Measurements from ENCODE around the gene RARA.
"Not testable (repeated sequence)": the region's sequence is repeated elsewhere in the genome, so short reads cannot be mapped to it uniquely, and the experiment has no call there.

Gene RARA

DNA sequence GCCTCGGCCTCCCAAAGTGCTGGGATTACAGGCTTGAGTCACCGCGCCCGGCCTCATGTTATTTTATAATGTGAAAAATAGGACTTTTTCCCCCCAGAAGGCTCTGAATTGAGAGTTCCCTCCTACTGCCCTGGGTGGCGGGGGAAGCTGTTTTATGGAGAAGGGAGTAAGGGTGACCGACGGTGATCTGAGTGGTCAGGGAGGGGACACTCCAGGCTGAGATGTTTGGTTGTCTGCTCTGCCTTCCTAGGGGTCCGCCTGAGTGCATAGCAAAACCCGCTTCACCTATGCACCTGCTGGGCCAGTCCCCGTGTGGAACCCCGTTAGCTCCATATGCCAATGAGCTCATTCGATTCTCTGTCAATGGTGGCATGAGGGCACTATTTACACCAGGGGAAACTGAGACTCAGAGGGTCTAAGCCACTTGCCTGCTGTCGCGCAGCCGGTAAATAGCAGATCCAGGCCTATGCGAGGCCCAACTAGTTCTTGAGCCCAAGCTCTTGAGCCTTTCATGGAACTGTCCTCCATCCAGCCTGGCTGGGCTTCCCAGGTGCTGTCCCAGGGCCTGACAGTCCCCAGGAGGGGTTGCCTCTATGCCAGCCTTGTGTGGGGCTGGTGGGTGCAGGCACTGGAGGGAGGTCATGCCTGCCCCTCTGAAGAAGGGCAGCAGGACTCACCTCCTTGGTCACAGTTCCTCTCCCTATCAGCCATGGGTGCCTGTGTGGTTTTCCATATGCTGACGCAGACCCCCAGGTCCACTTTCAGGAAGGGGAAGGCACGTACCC lies 57.3 kb downstream of the RARA start:
- Histone ChIP-seq H3K9ac (ENCODE audit: low read length) (no peak overlapping the region), H3K27me3 (ENCODE audit: control insufficient read depth, insufficient read depth, low read length) (peaks cover 3% of the 10 kb centered on the region), H3K36me3 (ENCODE audit: control insufficient read depth, insufficient read depth, low read length) (no peaks in the 10 kb centered on the region), H3K4me3 (ENCODE audit: low read length) (no peak overlapping the region), H3K27ac (ENCODE audit: low read depth, low read length) (no peak overlapping the region), H3K4me1 (ENCODE audit: control insufficient read depth, insufficient read depth, low read length) (no peaks in the 10 kb centered on the region)

DNA sequence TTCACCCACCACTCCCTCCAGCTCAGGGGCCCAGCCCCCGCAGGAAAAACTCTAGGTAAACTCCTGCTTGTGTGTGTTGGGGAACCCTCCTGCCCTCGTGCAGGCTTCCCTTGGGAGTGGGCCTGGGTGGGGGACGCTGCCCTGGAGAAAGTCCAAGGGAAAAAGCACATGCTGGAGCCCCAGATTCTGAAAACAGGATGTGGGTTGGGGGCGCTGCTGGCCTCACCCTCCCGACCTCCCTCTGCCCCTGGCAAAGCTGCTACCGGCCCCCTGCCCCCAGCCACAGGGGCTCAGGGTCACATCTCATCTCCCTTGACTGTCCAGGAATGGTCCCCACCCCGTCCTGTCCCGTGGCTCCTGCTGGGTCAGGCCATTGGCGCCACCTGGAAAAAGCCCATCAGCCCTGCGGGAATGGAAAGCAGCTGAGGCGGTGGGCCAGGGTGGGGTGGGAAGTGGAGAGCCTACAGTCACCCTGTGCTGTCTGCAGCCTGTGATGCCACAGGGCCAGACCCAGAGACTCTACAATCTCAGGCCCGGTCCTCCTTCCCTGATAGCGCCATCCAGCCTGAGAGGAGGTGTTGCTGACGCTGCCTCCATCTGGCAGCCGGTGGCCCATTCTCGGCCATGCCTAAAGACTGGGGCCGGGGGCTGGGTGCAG lies 58.0 kb downstream of the RARA start:
- Histone ChIP-seq H3K36me3 (ENCODE audit: control insufficient read depth, insufficient read depth, low read length) (no peaks in the 10 kb centered on the region), H3K9ac (ENCODE audit: low read length) (no peak overlapping the region), H3K4me1 (ENCODE audit: control insufficient read depth, insufficient read depth, low read length) (no peaks in the 10 kb centered on the region), H3K27ac (ENCODE audit: low read depth, low read length) (no peak overlapping the region), H3K27me3 (ENCODE audit: control insufficient read depth, insufficient read depth, low read length) (peaks cover 3% of the 10 kb centered on the region), H3K4me3 (ENCODE audit: low read length) (no peak overlapping the region)

DNA sequence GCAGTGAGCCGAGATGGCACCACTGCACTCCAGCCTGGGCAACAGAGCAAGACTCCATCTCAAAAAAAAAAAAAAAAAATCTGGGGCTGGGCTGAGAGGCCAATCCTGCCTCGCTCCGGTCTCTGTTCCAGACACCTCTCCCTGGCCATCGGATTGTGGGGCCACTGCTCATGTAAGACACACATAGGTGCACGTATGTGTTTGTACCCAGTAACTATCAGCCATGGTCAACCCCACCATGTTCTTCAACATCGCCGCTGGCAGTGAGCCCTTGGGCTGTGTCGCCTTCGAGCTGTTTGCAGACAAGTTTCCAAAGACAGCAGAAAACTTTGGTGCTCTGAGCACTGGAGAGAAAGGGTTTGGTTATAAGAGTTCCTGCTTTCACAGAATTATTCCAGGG lies 58.7 kb downstream of the RARA start:
- H3K4me1 ChIP-seq (ENCODE audit: control insufficient read depth, insufficient read depth, low read length); H3K9ac ChIP-seq (ENCODE audit: low read length); H3K4me3 ChIP-seq (ENCODE audit: low read length); H3K27me3 ChIP-seq (ENCODE audit: control insufficient read depth, insufficient read depth, low read length); H3K36me3 ChIP-seq (ENCODE audit: control insufficient read depth, insufficient read depth, low read length); H3K27ac ChIP-seq (ENCODE audit: low read depth, low read length): not testable (repeated sequence)

DNA sequence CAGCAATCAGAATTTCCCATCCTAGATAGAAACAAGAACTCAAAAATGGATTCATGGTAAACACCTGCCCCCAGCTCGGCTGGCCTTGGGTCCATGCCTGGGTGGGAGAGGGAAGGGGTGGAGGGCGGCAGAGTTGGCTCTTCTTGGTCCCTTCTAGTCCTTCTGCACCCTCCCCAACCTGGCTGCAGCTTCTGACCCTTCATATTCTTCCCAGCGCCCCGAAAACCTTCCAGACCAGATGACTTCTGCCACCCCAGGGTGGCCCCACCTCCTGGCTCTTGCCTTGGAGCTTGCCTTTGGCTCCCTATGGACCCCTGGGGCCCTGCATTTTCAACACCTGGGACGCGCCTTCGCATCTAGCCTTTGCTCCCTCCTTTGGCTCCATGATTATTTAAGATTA lies 60.9 kb downstream of the RARA start:
- Histone ChIP-seq H3K27ac (ENCODE audit: low read depth, low read length) (no peak overlapping the region), H3K4me3 (ENCODE audit: low read length) (no peak overlapping the region), H3K9ac (ENCODE audit: low read length) (no peak overlapping the region), H3K27me3 (ENCODE audit: control insufficient read depth, insufficient read depth, low read length) (no peaks in the 10 kb centered on the region), H3K4me1 (ENCODE audit: control insufficient read depth, insufficient read depth, low read length) (no peaks in the 10 kb centered on the region), H3K36me3 (ENCODE audit: control insufficient read depth, insufficient read depth, low read length) (no peaks in the 10 kb centered on the region)

DNA sequence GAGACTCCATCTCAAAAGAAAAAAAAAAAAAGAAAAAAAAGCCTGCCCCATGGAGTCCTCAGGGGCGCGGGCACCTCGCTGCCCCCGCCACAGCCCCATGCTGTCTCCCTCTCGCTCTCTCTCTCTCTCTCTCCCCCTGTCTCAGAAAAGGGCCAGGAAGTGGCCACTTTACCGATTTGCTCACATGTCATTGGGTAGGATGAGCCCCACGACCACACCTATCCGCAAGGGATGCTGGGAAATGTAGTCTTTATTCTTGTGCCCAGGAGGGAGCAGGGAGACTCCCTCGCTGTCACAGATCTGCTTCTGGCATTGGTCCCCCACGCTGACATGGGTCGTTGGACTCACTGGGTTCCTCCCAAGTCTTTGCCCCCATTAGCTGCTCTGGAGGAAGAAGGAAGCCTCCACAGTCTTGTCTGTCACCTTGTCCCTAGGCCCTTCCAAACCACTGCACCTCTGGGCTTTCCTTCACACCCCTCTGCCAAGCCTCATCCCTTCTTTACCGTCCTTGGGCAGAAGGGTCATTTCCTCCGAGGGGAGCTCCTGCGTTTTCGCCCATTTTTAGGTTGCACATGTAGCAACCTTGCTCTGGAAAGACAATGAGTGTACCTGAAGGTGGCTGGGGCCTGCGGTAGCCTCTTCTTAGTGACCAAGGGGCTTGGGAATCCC lies 62.4 kb downstream of the RARA start:
- Histone ChIP-seq H3K27me3 (ENCODE audit: control insufficient read depth, insufficient read depth, low read length) (no peaks in the 10 kb centered on the region), H3K36me3 (ENCODE audit: control insufficient read depth, insufficient read depth, low read length) (no peaks in the 10 kb centered on the region), H3K27ac (ENCODE audit: low read depth, low read length) (no peak overlapping the region), H3K4me1 (ENCODE audit: control insufficient read depth, insufficient read depth, low read length) (no peaks in the 10 kb centered on the region), H3K9ac (ENCODE audit: low read length) (no peak overlapping the region), H3K4me3 (ENCODE audit: low read length) (no peak overlapping the region)

DNA sequence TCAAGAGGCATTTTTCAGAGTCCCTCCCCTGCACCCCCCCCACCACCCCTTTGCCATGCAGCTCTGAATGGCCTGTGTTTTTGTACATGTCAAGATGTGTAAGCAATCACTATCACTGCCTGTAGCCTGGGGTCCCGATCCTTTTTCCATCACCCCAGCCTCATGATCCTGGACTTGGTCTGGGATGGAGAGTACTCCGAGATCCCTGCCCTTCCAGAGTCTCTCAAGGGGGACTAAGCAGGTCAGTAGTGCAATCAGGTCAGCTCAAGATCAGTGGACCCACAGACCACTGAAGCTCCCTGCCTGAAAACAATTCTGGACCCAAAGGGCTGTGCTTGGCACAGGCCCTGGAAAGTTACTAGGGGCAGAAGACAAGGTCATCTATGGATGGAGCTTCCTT lies 63.1 kb downstream of the RARA start:
- H3K36me3 ChIP-seq (ENCODE audit: control insufficient read depth, insufficient read depth, low read length), result no peaks in the 10 kb centered on the region
- no peak overlapping the region for H3K4me3 ChIP-seq (ENCODE audit: low read length)
- no peak overlapping the region for H3K9ac ChIP-seq (ENCODE audit: low read length)
- no peak overlapping the region for H3K27ac ChIP-seq (ENCODE audit: low read depth, low read length)
- H3K27me3 ChIP-seq (ENCODE audit: control insufficient read depth, insufficient read depth, low read length), result no peaks in the 10 kb centered on the region
- H3K4me1 ChIP-seq (ENCODE audit: control insufficient read depth, insufficient read depth, low read length), result no peaks in the 10 kb centered on the region

DNA sequence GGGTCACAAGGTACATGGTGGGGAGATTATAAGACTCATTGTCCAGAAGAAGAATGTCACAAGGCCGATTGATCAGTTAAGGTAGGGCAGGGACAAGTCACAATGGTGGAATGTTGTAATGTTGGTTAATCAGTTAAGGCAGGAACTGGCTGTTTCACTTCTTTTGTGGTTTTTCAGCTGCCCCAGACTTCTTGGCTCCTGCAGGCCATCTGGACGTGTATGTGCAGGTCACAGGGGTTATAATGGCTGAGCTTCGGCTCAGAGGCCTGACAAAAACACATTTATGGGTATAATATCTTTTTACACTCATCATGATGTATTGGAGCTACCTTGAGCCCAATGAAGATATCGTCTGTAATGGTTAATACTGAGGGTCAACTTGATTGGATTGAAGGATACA lies 63.7 kb downstream of the RARA start:
- not testable (repeated sequence) for H3K27me3 ChIP-seq (ENCODE audit: control insufficient read depth, insufficient read depth, low read length); H3K9ac ChIP-seq (ENCODE audit: low read length); H3K36me3 ChIP-seq (ENCODE audit: control insufficient read depth, insufficient read depth, low read length); H3K4me1 ChIP-seq (ENCODE audit: control insufficient read depth, insufficient read depth, low read length); H3K4me3 ChIP-seq (ENCODE audit: low read length); H3K27ac ChIP-seq (ENCODE audit: low read depth, low read length)

DNA sequence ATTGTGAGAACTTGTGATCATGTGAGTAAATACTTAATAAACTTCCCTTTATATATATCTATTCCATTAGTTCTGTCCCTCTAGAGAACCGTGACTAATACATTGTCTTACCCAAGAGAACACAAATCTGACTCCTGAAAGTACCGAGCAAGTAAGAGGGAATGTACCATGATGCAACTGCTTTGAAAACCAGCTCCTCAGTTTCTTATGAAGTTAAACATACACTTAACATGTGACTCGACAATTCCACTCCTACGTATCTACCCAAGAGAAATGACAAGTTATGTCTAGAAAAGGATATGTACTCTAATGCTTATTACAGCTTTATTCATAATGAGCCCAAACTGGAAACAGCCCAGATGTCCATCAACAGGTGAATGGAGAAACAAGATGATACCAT lies 64.3 kb downstream of the RARA start:
- no peak overlapping the region for H3K27ac ChIP-seq (ENCODE audit: low read depth, low read length)
- H3K4me1 ChIP-seq (ENCODE audit: control insufficient read depth, insufficient read depth, low read length), result no peaks in the 10 kb centered on the region
- H3K36me3 ChIP-seq (ENCODE audit: control insufficient read depth, insufficient read depth, low read length), result no peaks in the 10 kb centered on the region
- H3K27me3 ChIP-seq (ENCODE audit: control insufficient read depth, insufficient read depth, low read length), result no peaks in the 10 kb centered on the region
- no peak overlapping the region for H3K9ac ChIP-seq (ENCODE audit: low read length)
- H3K4me3 ChIP-seq (ENCODE audit: low read length), result no peak overlapping the region

DNA sequence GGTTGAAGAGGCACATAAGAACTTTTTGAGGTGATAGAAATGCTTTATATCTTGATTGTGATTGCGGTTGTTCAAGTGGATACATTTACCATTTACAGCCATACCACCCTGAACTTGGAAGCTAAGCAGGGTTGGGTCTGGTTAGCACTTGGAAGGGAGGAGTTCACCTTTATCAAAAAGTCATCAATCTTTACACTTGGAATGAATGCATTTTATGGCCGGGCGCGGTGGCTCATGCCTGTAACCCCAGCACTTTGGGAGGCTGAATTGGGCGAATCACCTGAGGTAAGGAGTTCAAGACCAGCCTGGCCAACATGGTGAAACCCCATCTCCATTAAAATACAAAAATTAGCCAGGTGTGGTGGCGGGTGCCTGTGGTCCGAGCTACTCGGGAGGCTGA lies 65.0 kb downstream of the RARA start:
- Histone ChIP-seq H3K4me1 (ENCODE audit: control insufficient read depth, insufficient read depth, low read length) (no peaks in the 10 kb centered on the region), H3K36me3 (ENCODE audit: control insufficient read depth, insufficient read depth, low read length) (no peaks in the 10 kb centered on the region), H3K27ac (ENCODE audit: low read depth, low read length) (no peak overlapping the region), H3K9ac (ENCODE audit: low read length) (no peak overlapping the region), H3K4me3 (ENCODE audit: low read length) (no peak overlapping the region), H3K27me3 (ENCODE audit: control insufficient read depth, insufficient read depth, low read length) (no peaks in the 10 kb centered on the region)

DNA sequence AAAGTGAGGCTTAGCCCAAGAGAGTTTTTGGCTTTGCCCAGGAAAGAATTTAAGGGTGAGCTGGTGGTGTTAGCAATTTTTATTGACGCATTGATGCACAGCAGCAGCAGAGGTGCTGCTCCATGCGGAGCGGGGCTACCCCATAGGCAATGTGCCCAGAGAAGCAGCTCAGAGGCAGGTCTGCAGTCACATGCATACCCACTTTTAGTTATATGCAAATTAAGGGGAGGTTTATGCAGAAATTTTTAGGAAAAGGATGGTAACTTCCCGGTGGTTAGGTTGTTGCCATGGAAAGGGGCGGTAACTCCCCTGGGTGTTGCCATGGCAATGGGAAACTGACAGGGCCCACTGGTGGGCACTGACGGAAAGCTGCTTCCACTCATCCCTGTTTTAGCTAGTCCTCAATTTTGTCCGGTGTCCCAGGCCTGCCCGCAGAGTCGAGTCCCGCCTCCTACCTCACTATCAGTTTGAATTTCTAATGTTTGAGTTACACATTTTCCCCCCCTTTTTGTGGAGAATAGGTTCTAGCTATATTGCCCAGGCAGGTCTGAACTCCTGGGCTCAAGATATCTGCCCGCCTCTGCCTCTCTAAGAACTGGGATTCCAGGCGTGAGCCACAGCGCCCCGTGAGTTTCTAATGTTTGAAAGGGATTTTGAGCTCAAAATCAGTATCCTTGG lies 66.0 kb downstream of the RARA start:
- Histone ChIP-seq H3K27ac (ENCODE audit: low read depth, low read length) (no peak overlapping the region), H3K4me3 (ENCODE audit: low read length) (no peak overlapping the region), H3K27me3 (ENCODE audit: control insufficient read depth, insufficient read depth, low read length) (no peaks in the 10 kb centered on the region), H3K4me1 (ENCODE audit: control insufficient read depth, insufficient read depth, low read length) (no peaks in the 10 kb centered on the region), H3K36me3 (ENCODE audit: control insufficient read depth, insufficient read depth, low read length) (no peaks in the 10 kb centered on the region), H3K9ac (ENCODE audit: low read length) (no peak overlapping the region)

DNA sequence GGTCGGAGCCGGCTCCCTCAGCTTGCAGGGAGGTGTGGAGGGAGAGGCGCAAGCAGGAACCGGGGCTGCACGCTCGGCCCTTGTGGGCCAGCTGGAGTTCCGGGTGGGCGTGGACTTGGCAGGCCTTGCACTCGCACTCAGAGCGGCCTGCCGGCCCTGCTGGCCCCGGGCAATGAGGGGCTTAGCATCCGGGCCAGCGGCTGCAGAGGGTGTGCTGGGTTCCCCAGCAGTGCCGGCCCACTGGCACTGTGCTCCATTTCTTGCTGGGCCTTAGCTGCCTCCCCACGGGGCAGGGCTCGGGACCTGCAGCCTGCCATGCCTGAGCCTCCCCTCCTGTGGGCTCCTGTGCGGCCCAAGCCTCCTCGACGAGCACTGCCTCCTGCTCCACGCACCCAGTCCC lies 66.8 kb downstream of the RARA start:
- H3K4me3 ChIP-seq (ENCODE audit: low read length), result not testable (repeated sequence)

DNA sequence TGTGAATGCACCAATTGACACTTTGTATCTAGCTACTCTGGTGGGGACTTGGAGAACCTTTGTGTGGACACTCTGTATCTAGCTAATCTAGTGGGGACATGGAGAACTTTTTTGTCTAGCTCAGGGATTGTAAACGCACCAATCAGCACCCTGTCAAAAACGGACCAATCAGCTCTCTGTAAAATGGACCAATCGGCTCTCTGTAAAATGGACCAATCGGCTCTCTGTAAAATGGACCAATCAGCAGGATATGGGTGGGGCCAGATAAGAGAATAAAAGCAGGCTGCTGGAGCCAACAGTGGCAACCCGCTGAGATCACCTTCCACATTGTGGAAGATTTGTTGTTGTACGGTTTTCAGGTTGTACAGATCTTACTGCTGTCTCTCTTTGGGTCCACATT lies 67.6 kb downstream of the RARA start:
- H3K27ac ChIP-seq (ENCODE audit: low read depth, low read length); H3K4me3 ChIP-seq (ENCODE audit: low read length); H3K36me3 ChIP-seq (ENCODE audit: control insufficient read depth, insufficient read depth, low read length); H3K4me1 ChIP-seq (ENCODE audit: control insufficient read depth, insufficient read depth, low read length); H3K9ac ChIP-seq (ENCODE audit: low read length); H3K27me3 ChIP-seq (ENCODE audit: control insufficient read depth, insufficient read depth, low read length): not testable (repeated sequence)

More for the DNA sequence above, 66.8 kb downstream of the RARA start:
- not testable (repeated sequence) for H3K4me1 ChIP-seq (ENCODE audit: control insufficient read depth, insufficient read depth, low read length); H3K27me3 ChIP-seq (ENCODE audit: control insufficient read depth, insufficient read depth, low read length); H3K36me3 ChIP-seq (ENCODE audit: control insufficient read depth, insufficient read depth, low read length); H3K9ac ChIP-seq (ENCODE audit: low read length); H3K27ac ChIP-seq (ENCODE audit: low read depth, low read length)
